ENCODE data around the gene ABCA12.

GRCh38 chr2:214895469-214895868 lies 243.0 kb downstream of the ABCA12 start:
- TF ChIP-seq, protein P1, sequence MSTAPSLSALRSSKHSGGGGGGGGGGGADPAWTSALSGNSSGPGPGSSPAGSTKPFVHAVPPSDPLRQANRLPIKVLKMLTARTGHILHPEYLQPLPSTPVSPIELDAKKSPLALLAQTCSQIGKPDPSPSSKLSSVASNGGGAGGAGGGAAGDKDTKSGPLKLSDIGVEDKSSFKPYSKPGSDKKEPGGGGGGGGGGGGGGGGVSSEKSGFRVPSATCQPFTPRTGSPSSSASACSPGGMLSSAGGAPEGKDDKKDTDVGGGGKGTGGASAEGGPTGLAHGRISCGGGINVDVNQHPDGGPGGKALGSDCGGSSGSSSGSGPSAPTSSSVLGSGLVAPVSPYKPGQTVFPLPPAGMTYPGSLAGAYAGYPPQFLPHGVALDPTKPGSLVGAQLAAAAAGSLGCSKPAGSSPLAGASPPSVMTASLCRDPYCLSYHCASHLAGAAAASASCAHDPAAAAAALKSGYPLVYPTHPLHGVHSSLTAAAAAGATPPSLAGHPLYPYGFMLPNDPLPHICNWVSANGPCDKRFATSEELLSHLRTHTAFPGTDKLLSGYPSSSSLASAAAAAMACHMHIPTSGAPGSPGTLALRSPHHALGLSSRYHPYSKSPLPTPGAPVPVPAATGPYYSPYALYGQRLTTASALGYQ (CRISPR knock-in tag; IDR thresholded peaks at IDR 0.05) = no peak
- TF ChIP-seq FOXK2 (IDR thresholded peaks at IDR 0.05) (no peak), NCOR1 (IDR thresholded peaks at IDR 0.05; ENCODE audit: borderline replicate concordance, low read length) (no peak), AGO2 (optimal IDR thresholded peaks at IDR 0.05; ENCODE audit: low read depth, low read length) (no peak), CTCF (CRISPR knock-in tag; IDR thresholded peaks at IDR 0.05) (no peak), NCOA5 (CRISPR knock-in tag; IDR thresholded peaks at IDR 0.05) (no peak), ZNF24 (IDR thresholded peaks at IDR 0.05) (no peak), SIN3A (IDR thresholded peaks at IDR 0.05; ENCODE audit: borderline replicate concordance, low read depth, low read length) (no peak), MBD4 (IDR thresholded peaks at IDR 0.05; ENCODE audit: borderline replicate concordance, low read length) (no peak), EED (CRISPR knock-in tag; IDR thresholded peaks at IDR 0.05) (no peak), SMAD1 (CRISPR knock-in tag; IDR thresholded peaks at IDR 0.05; ENCODE audit: borderline replicate concordance, low read depth) (no peak)

Measured in HepG2 (cell line).